Parathyroid adenoma (tissue), 2 donors: Measurements from ENCODE around the gene ZNF718.
A peak's percentile ranks its signal among the peaks of the same experiment; 100 is the strongest.
"Not testable (repeated sequence)": the region's sequence is repeated elsewhere in the genome, so short reads cannot be mapped to it uniquely, and the experiment has no call there.

ENCODE experiments used
- H2AFZ ChIP-seq: fragments of 300-600 bp; sonication (generic); one replicate; pipeline ENCODE4 v1.7.0; 2017; ENCODE audit warnings: antibody characterized with exemption, mild to moderate bottlenecking
- H3K27ac ChIP-seq: fragments of 300-600 bp; sonication (generic); one replicate; pipeline ENCODE4 v1.7.0; 2017
- H3K27me3 ChIP-seq: fragments of 300-600 bp; sonication (generic); one replicate; pipeline ENCODE4 v1.7.0; 2017; ENCODE audit warnings: low read length; ENCODE audit not compliant: control insufficient read depth, insufficient read depth
- H3K36me3 ChIP-seq: fragments of 300-600 bp; sonication (generic); one replicate; pipeline ENCODE4 v1.7.0; 2017; ENCODE audit warnings: low read length; ENCODE audit not compliant: control insufficient read depth, insufficient read depth
- H3K4me1 ChIP-seq: fragments of 300-600 bp; sonication (generic); one replicate; pipeline ENCODE4 v1.7.0; 2017; ENCODE audit warnings: control low read depth
- H3K4me2 ChIP-seq: fragments of 300-600 bp; sonication (generic); one replicate; pipeline ENCODE4 v1.7.0; 2017; ENCODE audit warnings: low read length
- H3K4me3 ChIP-seq: fragments of 300-600 bp; sonication (generic); one replicate; pipeline ENCODE4 v1.7.0; 2017; ENCODE audit warnings: low read depth, low read length
- H3K79me2 ChIP-seq: fragments of 300-600 bp; sonication (generic); one replicate; pipeline ENCODE4 v1.7.0; 2017; ENCODE audit warnings: control low read depth
- H3K9ac ChIP-seq: fragments of 300-600 bp; sonication (generic); one replicate; pipeline ENCODE4 v1.7.0; 2017; ENCODE audit warnings: mild to moderate bottlenecking
- H3K9me3 ChIP-seq: fragments of 300-600 bp; sonication (generic); one replicate; pipeline ENCODE4 v1.7.0; 2017; ENCODE audit warnings: low read length; ENCODE audit not compliant: control insufficient read depth
- TF ChIP-seq, protein P1 (sequence below): fragments of 300-600 bp; sonication (generic); IDR thresholded peaks from one replicate; pipeline ENCODE4 v1.7.0; 2017; ENCODE audit warnings: antibody characterized with exemption, mild to moderate bottlenecking
- donor health status: primary hyperparathyroidism.

Gene ZNF718

GRCh38 chr4:116499-116898 is 7.8 kb upstream of the ZNF718 start:
- no peaks in the 10 kb centered on the region for H3K79me2 ChIP-seq
- no peak overlapping the region for H3K9ac ChIP-seq
- H3K27me3 ChIP-seq = no peaks in the 10 kb centered on the region
- no peak overlapping the region for H3K4me2 ChIP-seq
- H3K36me3 ChIP-seq = no peaks in the 10 kb centered on the region
- H3K27ac ChIP-seq = no peak overlapping the region
- no peaks in the 10 kb centered on the region for H3K4me1 ChIP-seq
- no peak overlapping the region for H2AFZ ChIP-seq
- no peaks in the 10 kb centered on the region for H3K9me3 ChIP-seq
- TF ChIP-seq, protein P1, sequence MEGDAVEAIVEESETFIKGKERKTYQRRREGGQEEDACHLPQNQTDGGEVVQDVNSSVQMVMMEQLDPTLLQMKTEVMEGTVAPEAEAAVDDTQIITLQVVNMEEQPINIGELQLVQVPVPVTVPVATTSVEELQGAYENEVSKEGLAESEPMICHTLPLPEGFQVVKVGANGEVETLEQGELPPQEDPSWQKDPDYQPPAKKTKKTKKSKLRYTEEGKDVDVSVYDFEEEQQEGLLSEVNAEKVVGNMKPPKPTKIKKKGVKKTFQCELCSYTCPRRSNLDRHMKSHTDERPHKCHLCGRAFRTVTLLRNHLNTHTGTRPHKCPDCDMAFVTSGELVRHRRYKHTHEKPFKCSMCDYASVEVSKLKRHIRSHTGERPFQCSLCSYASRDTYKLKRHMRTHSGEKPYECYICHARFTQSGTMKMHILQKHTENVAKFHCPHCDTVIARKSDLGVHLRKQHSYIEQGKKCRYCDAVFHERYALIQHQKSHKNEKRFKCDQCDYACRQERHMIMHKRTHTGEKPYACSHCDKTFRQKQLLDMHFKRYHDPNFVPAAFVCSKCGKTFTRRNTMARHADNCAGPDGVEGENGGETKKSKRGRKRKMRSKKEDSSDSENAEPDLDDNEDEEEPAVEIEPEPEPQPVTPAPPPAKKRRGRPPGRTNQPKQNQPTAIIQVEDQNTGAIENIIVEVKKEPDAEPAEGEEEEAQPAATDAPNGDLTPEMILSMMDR = no peak
- H3K4me3 ChIP-seq = no peak overlapping the region

- H3K27ac ChIP-seq = no peak overlapping the region
Observed at GRCh38 chr4:120616-121015, 3.7 kb upstream of the ZNF718 start.

GRCh38 chr4:121408-122084 is 2.8 kb upstream of the ZNF718 start:
- Histone ChIP-seq H3K9me3 (no peaks in the 10 kb centered on the region), H3K27ac (no peak overlapping the region), H3K27me3 (no peaks in the 10 kb centered on the region), H2AFZ (no peak overlapping the region), H3K36me3 (no peaks in the 10 kb centered on the region), H3K4me1 (peaks cover 2% of the 10 kb centered on the region), H3K4me2 (no peak overlapping the region), H3K9ac (no peak overlapping the region), H3K79me2 (no peaks in the 10 kb centered on the region), H3K4me3 (no peak overlapping the region)
- TF ChIP-seq, protein P1 = no peak

More at GRCh38 chr4:120616-121015, 3.7 kb upstream of the ZNF718 start:
- H2AFZ ChIP-seq = no peak overlapping the region
- TF ChIP-seq, protein P1 = no peak
- no peaks in the 10 kb centered on the region for H3K4me1 ChIP-seq
- no peak overlapping the region for H3K4me2 ChIP-seq
- H3K9me3 ChIP-seq = no peaks in the 10 kb centered on the region
- no peaks in the 10 kb centered on the region for H3K27me3 ChIP-seq
- H3K79me2 ChIP-seq = no peaks in the 10 kb centered on the region
- H3K9ac ChIP-seq = no peak overlapping the region
- H3K4me3 ChIP-seq = no peak overlapping the region
- no peaks in the 10 kb centered on the region for H3K36me3 ChIP-seq

DNA sequence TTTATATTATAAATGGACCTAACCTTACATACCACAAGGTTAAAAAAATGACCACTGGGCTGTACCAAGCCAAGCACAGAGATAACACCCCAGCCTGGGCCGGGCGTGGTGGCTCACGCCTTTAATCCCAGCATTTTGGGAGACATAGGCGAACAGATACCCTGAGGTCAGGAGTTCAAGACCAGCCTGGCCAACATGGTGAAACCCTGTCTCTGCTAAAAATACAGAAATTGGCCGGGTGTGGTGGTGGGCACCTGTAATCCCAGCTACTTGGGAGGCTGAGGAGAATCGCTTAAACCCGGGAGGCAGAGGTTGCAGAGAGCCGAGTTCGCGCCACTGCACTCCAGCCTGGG is 403 bp upstream of the ZNF718 start:
- Histone ChIP-seq H3K4me3 (peak overlapping the region; percentile 97), H2AFZ (peak overlapping the region; percentile 95), H3K27ac (peak overlapping the region; percentile 82), H3K4me2 (peak overlapping the region; percentile 71)
- not testable (repeated sequence) for H3K79me2 ChIP-seq, H3K9me3 ChIP-seq, H3K9ac ChIP-seq, H3K4me1 ChIP-seq, H3K27me3 ChIP-seq, H3K36me3 ChIP-seq

- H3K27ac ChIP-seq = peak overlapping the region; percentile 82
- H3K79me2 ChIP-seq = no peaks in the 10 kb centered on the region
- TF ChIP-seq, protein P1 = no peak
- H3K27me3 ChIP-seq = no peaks in the 10 kb centered on the region
- no peaks in the 10 kb centered on the region for H3K36me3 ChIP-seq
- H3K4me1 ChIP-seq = peaks cover 2% of the 10 kb centered on the region
- peak overlapping the region; percentile 95 for H2AFZ ChIP-seq
- H3K4me2 ChIP-seq = peak overlapping the region; percentile 86
- H3K9me3 ChIP-seq = no peaks in the 10 kb centered on the region
- peak overlapping the region; percentile 97 for H3K4me3 ChIP-seq
- H3K9ac ChIP-seq = peak overlapping the region; percentile 21
Observed at GRCh38 chr4:125091-125771, 930 bp downstream of the ZNF718 start.
